ENCODE data around the gene MIER2. TPM values are rescaled to one million over a fixed set of nuclear protein-coding genes. Genes with fewer than 3 reads are reported as not detected.

MIER2 gene
- total and polyA plus RNA-seq, 4 donors = 2.7 to 4.1 (median 3.7) TPM

- TF ChIP-seq, protein P1, sequence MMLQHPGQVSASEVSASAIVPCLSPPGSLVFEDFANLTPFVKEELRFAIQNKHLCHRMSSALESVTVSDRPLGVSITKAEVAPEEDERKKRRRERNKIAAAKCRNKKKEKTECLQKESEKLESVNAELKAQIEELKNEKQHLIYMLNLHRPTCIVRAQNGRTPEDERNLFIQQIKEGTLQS (IDR thresholded peaks at IDR 0.05) = no peak
- TF ChIP-seq GABPA (IDR thresholded peaks at IDR 0.05 in 1 of 2, conservative IDR thresholded peaks at IDR 0.05 in 1 of 2) (no peak), JUND (IDR thresholded peaks at IDR 0.05) (no peak), REST (IDR thresholded peaks at IDR 0.05) (no peak)
Measured at GRCh38 chr19:338421-338820, 6.2 kb downstream of the MIER2 start.

DNA sequence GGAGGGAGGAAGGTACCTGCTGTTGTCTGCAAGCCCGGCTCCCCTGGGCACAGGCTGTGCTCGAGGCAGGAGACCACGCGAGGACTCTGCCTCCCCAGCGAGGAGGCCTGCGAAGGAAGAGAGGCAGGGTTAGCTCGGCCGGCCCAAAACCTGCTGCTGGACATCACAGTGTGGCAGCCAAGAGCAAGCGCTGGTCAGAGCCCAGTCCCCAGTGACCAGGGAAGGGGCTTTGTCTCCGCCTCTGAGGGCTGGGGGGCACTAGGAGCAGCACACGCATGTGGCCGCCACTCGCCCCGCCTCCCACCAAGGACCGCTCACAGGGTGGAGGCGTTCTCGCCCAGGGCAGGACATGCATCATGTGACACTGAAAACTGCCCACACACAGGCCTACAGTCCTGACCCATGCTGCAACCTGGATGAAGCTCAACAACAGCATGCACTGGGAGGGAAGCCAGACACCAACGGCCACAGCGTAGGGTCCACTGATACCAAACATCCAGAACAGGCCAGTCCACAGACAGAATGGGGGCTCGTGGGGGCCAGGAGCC lies 8.5 kb downstream of the MIER2 start:
- peaks cover 0 to 5% (median 0%) of the 10 kb centered on the region in 4 donors for H3K4me1 ChIP-seq (ENCODE audit: control insufficient read depth in 4 of 4, insufficient read depth in 4 of 4, low read length in 3 of 4)
- no peak overlapping the region for H3K4me3 ChIP-seq (ENCODE audit: low read depth in 1 of 3, low read length in 3 of 3)
- H3K27me3 ChIP-seq (ENCODE audit: control insufficient read depth in 4 of 4, insufficient read depth in 4 of 4, low read length in 3 of 4) = no peaks in the 10 kb centered on the region
- TF ChIP-seq HNF4G (IDR thresholded peaks at IDR 0.05) (no peak), JUND (IDR thresholded peaks at IDR 0.05) (no peak), EGR1 (IDR thresholded peaks at IDR 0.05; ENCODE audit: low read depth in 2 of 2) (no peak), REST (IDR thresholded peaks at IDR 0.05) (no peak), SP1 (IDR thresholded peaks at IDR 0.05) (no peak), RXRA (IDR thresholded peaks at IDR 0.05) (no peak)
- TF ChIP-seq, protein P1 (IDR thresholded peaks at IDR 0.05) = no peak
- WGBS = 93% methylated on average over 20 of the region's 20 CpGs
- H3K9ac ChIP-seq (ENCODE audit: low read depth in 1 of 2, low read length in 2 of 2) = no peak overlapping the region
- no peak overlapping the region for H3K27ac ChIP-seq (ENCODE audit: low read depth in 1 of 2, low read length in 2 of 2)
- H3K9me3 ChIP-seq (ENCODE audit: control insufficient read depth in 4 of 4, low read length in 3 of 4) = no peaks in the 10 kb centered on the region
- peaks cover 0 to 5% (median 1%) of the 10 kb centered on the region in 4 donors for H3K36me3 ChIP-seq (ENCODE audit: control insufficient read depth in 4 of 4, insufficient read depth in 3 of 4, low read depth in 1 of 4, low read length in 3 of 4)
- DNase-seq (ENCODE audit: low spot score) = no peak

More at GRCh38 chr19:338421-338820, 6.2 kb downstream of the MIER2 start:
- H3K36me3 ChIP-seq (ENCODE audit: control insufficient read depth in 4 of 4, insufficient read depth in 3 of 4, low read depth in 1 of 4, low read length in 3 of 4) = peaks cover 0 to 5% (median 0%) of the 10 kb centered on the region in 4 donors
- H3K27ac ChIP-seq (ENCODE audit: low read depth in 1 of 2, low read length in 2 of 2) = no peak overlapping the region
- no peak for DNase-seq (ENCODE audit: low spot score)
- WGBS = 88% methylated on average over 5 of the region's 5 CpGs
- no peak overlapping the region for H3K4me3 ChIP-seq (ENCODE audit: low read depth in 1 of 3, low read length in 3 of 3)
- H3K27me3 ChIP-seq (ENCODE audit: control insufficient read depth in 4 of 4, insufficient read depth in 4 of 4, low read length in 3 of 4) = no peaks in the 10 kb centered on the region
- no peaks in the 10 kb centered on the region for H3K9me3 ChIP-seq (ENCODE audit: control insufficient read depth in 4 of 4, low read length in 3 of 4)
- peaks cover 0 to 17% (median 12%) of the 10 kb centered on the region in 4 donors for H3K4me1 ChIP-seq (ENCODE audit: control insufficient read depth in 4 of 4, insufficient read depth in 4 of 4, low read length in 3 of 4)
- no peak overlapping the region for H3K9ac ChIP-seq (ENCODE audit: low read depth in 1 of 2, low read length in 2 of 2)

Measured in liver (tissue), 9 donors.